Astrocyte (in vitro differentiated cells and primary cell): ENCODE measurements around the gene ARHGAP19. TPM values are rescaled to one million over a fixed set of nuclear protein-coding genes. Genes with fewer than 3 reads are reported as not detected.

ENCODE experiments used
- DNase-seq: peaks from one replicate; pipeline ENCODE4 v3.0.0-alpha.2; 2010; ENCODE audit warnings: low read depth
- FAIRE-seq: peaks from 2 replicates; lab custom pipeline; 2011; peaks lifted over from hg19 to GRCh38; lab: Jason Lieb, UNC
- H2AFZ ChIP-seq: 2 replicates; pipeline ENCODE4 v1.6.0; 2012; ENCODE audit warnings: low read depth, low read length, inconsistent platforms
- H3K27ac ChIP-seq: 2 replicates; pipeline ENCODE4 v1.5.1; 2011; ENCODE audit warnings: low read depth, low read length, inconsistent platforms
- H3K27me3 ChIP-seq: 2 replicates; pipeline ENCODE4 v1.6.0; 2011; ENCODE audit warnings: low read length, inconsistent platforms; ENCODE audit not compliant: insufficient read depth
- H3K36me3 ChIP-seq: 2 replicates; pipeline ENCODE4 v1.5.1; 2011; ENCODE audit warnings: low read length, inconsistent platforms; ENCODE audit not compliant: insufficient read depth
- H3K4me1 ChIP-seq: 2 replicates; pipeline ENCODE4 v1.5.1; 2011; ENCODE audit warnings: low read length, inconsistent platforms; ENCODE audit not compliant: insufficient read depth
- H3K4me2 ChIP-seq: 2 replicates; pipeline ENCODE4 v1.6.0; 2012; ENCODE audit warnings: low read length, inconsistent platforms
- H3K4me3 ChIP-seq: 2 replicates; pipeline ENCODE4 v1.5.1; 2011; ENCODE audit warnings: low read depth, mild to moderate bottlenecking, low read length, inconsistent platforms; ENCODE audit not compliant: insufficient read depth
- H3K79me2 ChIP-seq: 2 replicates; pipeline ENCODE4 v1.6.0; 2012; ENCODE audit warnings: mild to moderate bottlenecking, low read length, inconsistent platforms; ENCODE audit not compliant: insufficient read depth
- H3K9ac ChIP-seq: 2 replicates; pipeline ENCODE4 v1.6.0; 2012; ENCODE audit warnings: mild to moderate bottlenecking, low read length, inconsistent platforms
- H3K9me3 ChIP-seq: 2 replicates; pipeline ENCODE4 v1.5.1; 2012; ENCODE audit warnings: low read depth, mild to moderate bottlenecking, low read length, inconsistent platforms; ENCODE audit not compliant: insufficient read depth
- H4K20me1 ChIP-seq: 2 replicates; pipeline ENCODE4 v1.6.0; 2012; ENCODE audit warnings: low read length, inconsistent platforms; ENCODE audit not compliant: insufficient read depth
- H3K27ac Mint-ChIP-seq: one replicate; pipeline ENCODE4 v1.8.0; 2021; ENCODE audit warnings: mild to moderate bottlenecking, mixed read lengths; ENCODE audit not compliant: unreplicated experiment
- H3K27me3 Mint-ChIP-seq: one replicate; pipeline ENCODE4 v1.8.0; 2021; ENCODE audit warnings: low read depth, mixed read lengths; ENCODE audit not compliant: unreplicated experiment
- H3K36me3 Mint-ChIP-seq: one replicate; pipeline ENCODE4 v1.8.0; 2021; ENCODE audit warnings: low read depth, mixed read lengths; ENCODE audit not compliant: unreplicated experiment
- H3K4me1 Mint-ChIP-seq: one replicate; pipeline ENCODE4 v1.8.0; 2021; ENCODE audit warnings: low read depth, mixed read lengths; ENCODE audit not compliant: unreplicated experiment
- H3K4me3 Mint-ChIP-seq: one replicate; pipeline ENCODE4 v1.8.0; 2021; ENCODE audit warnings: mild to moderate bottlenecking, moderate library complexity, mixed read lengths; ENCODE audit not compliant: unreplicated experiment
- H3K9me3 Mint-ChIP-seq: one replicate; pipeline ENCODE4 v1.8.0; 2021; ENCODE audit warnings: mild to moderate bottlenecking, mixed read lengths; ENCODE audit not compliant: unreplicated experiment
- CTCF ChIP-seq: IDR thresholded peaks from 2 replicates; pipeline ENCODE4 v1.5.1; 2011; ENCODE audit warnings: low read depth, mild to moderate bottlenecking, inconsistent platforms, low read length, moderate library complexity; ENCODE audit not compliant: insufficient read depth
- EZH2 ChIP-seq: IDR thresholded peaks from 2 replicates; pipeline ENCODE4 v1.6.1; 2012; ENCODE audit warnings: mild to moderate bottlenecking, low read length, inconsistent platforms; ENCODE audit not compliant: insufficient read depth
- total RNA-seq: library from RNA; stranded (reverse); gene quantifications from 2 replicates; pipeline ENCODE4 v1.2.1, GENCODE V29; 2021

The ARHGAP19 gene
- total RNA-seq, 1 donor from 2014 or later, result 9.0 TPM

GRCh38 chr10:97195706-97196222 lies 96.7 kb downstream of the ARHGAP19 start:
- H3K36me3 Mint-ChIP-seq, result no peaks in the 10 kb centered on the region
- Histone ChIP-seq H3K27ac (no peak overlapping the region), H4K20me1 (no peaks in the 10 kb centered on the region), H3K9me3 (no peaks in the 10 kb centered on the region), H3K36me3 (no peaks in the 10 kb centered on the region), H3K4me2 (peak overlapping the region; percentile 93), H3K4me3 (peak overlapping the region; percentile 60), H3K79me2 (no peaks in the 10 kb centered on the region), H2AFZ (peak overlapping the region; percentile 85), H3K27me3 (peaks cover 15% of the 10 kb centered on the region), H3K9ac (peak overlapping the region; percentile 28), H3K4me1 (no peaks in the 10 kb centered on the region)
- FAIRE-seq, result no peak
- TF ChIP-seq EZH2 (no peak), CTCF (no peak)
- peaks cover 1% of the 10 kb centered on the region for H3K9me3 Mint-ChIP-seq
- no peak overlapping the region for H3K27ac Mint-ChIP-seq
- peak overlapping the region; percentile 73 for H3K4me3 Mint-ChIP-seq
- H3K27me3 Mint-ChIP-seq, result peaks cover 56% of the 10 kb centered on the region
- no peaks in the 10 kb centered on the region for H3K4me1 Mint-ChIP-seq
- no peak for DNase-seq

GRCh38 chr10:97192952-97193435 lies 99.4 kb downstream of the ARHGAP19 start:
- Histone ChIP-seq H2AFZ (no peak overlapping the region), H3K4me1 (no peaks in the 10 kb centered on the region), H3K9me3 (no peaks in the 10 kb centered on the region), H3K79me2 (no peaks in the 10 kb centered on the region), H3K4me3 (no peak overlapping the region), H3K9ac (no peak overlapping the region), H3K27ac (no peak overlapping the region), H4K20me1 (no peaks in the 10 kb centered on the region), H3K4me2 (no peak overlapping the region), H3K36me3 (no peaks in the 10 kb centered on the region), H3K27me3 (peaks cover 25% of the 10 kb centered on the region)
- no peak overlapping the region for H3K27ac Mint-ChIP-seq
- no peak for FAIRE-seq
- H3K4me3 Mint-ChIP-seq, result no peak overlapping the region
- H3K9me3 Mint-ChIP-seq, result peaks cover 4% of the 10 kb centered on the region
- DNase-seq, result no peak
- no peaks in the 10 kb centered on the region for H3K36me3 Mint-ChIP-seq
- no peak for TF ChIP-seq CTCF
- TF ChIP-seq EZH2, result no peak
- H3K4me1 Mint-ChIP-seq, result no peaks in the 10 kb centered on the region
- H3K27me3 Mint-ChIP-seq, result peaks cover 66% of the 10 kb centered on the region

- Histone ChIP-seq H4K20me1 (no peaks in the 10 kb centered on the region), H3K9me3 (no peaks in the 10 kb centered on the region), H3K4me1 (no peaks in the 10 kb centered on the region), H3K9ac (no peak overlapping the region), H3K27ac (no peak overlapping the region), H3K4me3 (no peak overlapping the region), H3K4me2 (no peak overlapping the region), H3K36me3 (no peaks in the 10 kb centered on the region), H2AFZ (no peak overlapping the region), H3K79me2 (no peaks in the 10 kb centered on the region), H3K27me3 (peaks cover 41% of the 10 kb centered on the region)
- Mint-ChIP-seq H3K27ac (no peak overlapping the region), H3K27me3 (peaks cover 72% of the 10 kb centered on the region), H3K36me3 (no peaks in the 10 kb centered on the region), H3K9me3 (peaks cover 4% of the 10 kb centered on the region), H3K4me1 (no peaks in the 10 kb centered on the region), H3K4me3 (no peak overlapping the region)
- no peak for FAIRE-seq
- no peak for DNase-seq
- TF ChIP-seq CTCF, result no peak
- TF ChIP-seq EZH2, result no peak
These were observed 102.0 kb downstream of the ARHGAP19 start for GRCh38 chr10:97190450-97190849.
